Astrocyte of the spinal cord (primary cell): ENCODE measurements around the gene ARRDC1.
A peak's percentile ranks its signal among the peaks of the same experiment; 100 is the strongest.

Experiments used
- DNase-seq: peaks from one replicate; pipeline ENCODE4 v3.0.0; 2011; ENCODE audit warnings: low read depth, low spot score
- H3K4me3 ChIP-seq: 2 replicates; pipeline ENCODE4 v1.5.1; 2011; ENCODE audit warnings: low read depth, mild to moderate bottlenecking, low read length, moderate library complexity
- CTCF ChIP-seq: IDR thresholded peaks from 2 replicates; pipeline ENCODE4 v1.5.1; 2012; ENCODE audit warnings: low read depth, mild to moderate bottlenecking, low read length, inconsistent platforms
- in situ Hi-C: cut with HindIII; loops from 2 replicates; pipeline ENCODE4 v1.10.0; 2017; ENCODE audit warnings: low sequenced_read_pairs

ARRDC1 gene

GRCh38 chr9:137569609-137570203, 35.8 kb upstream of the ARRDC1 start:
- in situ Hi-C loops, result no loop called here
- no peak for TF ChIP-seq CTCF
- DNase-seq, result no peak

DNA sequence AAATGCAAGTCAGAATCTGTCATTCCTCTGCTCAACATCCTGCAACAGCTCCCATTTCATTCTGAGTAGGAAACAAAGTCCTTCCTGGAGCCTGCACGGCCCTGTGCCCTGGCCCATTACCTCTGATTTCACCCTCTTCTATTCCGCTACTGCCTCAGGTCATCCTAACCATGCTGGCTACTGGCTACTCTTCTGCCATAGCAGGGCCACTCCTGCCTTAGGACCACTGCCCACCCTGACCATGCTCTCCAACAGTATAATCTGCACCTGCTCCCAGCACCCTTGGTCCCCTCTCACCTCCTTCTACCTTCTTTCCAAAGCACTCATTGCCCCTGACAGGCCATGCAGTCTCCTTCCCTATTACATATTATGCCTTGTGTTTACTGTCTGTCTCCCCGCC, 34.9 kb upstream of the ARRDC1 start:
- DNase-seq, result no peak
- in situ Hi-C loops, result no loop called here
- no peak overlapping the region for H3K4me3 ChIP-seq
- TF ChIP-seq CTCF, result no peak

More at GRCh38 chr9:137569609-137570203, 35.8 kb upstream of the ARRDC1 start:
- no peak overlapping the region for H3K4me3 ChIP-seq

DNA sequence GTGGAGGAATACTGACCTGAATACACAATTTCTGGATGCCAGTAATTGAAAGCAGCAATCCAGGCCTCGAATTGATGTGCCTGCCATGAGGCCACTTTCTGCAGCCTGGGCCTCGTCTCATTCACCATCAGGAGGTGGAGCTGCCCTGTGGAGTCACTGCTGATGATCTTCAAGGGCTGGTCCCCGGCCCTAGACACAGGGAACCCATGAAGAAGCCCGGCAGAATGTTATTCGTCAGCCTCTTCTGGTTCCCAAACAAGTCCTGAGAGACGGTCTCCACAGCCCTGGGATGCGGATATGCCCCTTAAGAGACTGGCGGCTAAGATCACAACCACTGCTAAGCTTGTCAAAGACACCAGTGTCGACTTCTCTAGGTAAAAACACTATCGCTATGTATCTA, 31.3 kb upstream of the ARRDC1 start:
- no peak for TF ChIP-seq CTCF
- no peak for DNase-seq
- no peak overlapping the region for H3K4me3 ChIP-seq
- in situ Hi-C loops, result no loop called here

GRCh38 chr9:137575364-137575715, 30.1 kb upstream of the ARRDC1 start:
- DNase-seq, result no peak
- H3K4me3 ChIP-seq, result no peak overlapping the region
- in situ Hi-C loops, result no loop called here
- no peak for TF ChIP-seq CTCF

GRCh38 chr9:137575716-137576411, 29.6 kb upstream of the ARRDC1 start:
- TF ChIP-seq CTCF, result no peak

GRCh38 chr9:137578518-137579258, 26.8 kb upstream of the ARRDC1 start, which contains the start of gene DPH7:
DPH7 (minus strand) TSS chr9:137578925; CDS start chr9:137578777, 148 bp downstream.
- in situ Hi-C loops, result no loop called here
- DNase-seq, result peak; percentile 90
- TF ChIP-seq CTCF, result peak; percentile 91
- peak within 1 kb of the TSS; percentile 73 for H3K4me3 ChIP-seq

More at GRCh38 chr9:137575716-137576411, 29.6 kb upstream of the ARRDC1 start:
- DNase-seq, result no peak
- in situ Hi-C loops, result no loop called here
- H3K4me3 ChIP-seq, result no peak overlapping the region
